ENCODE results near the gene EME2. TPM values are rescaled to one million over a fixed set of nuclear protein-coding genes. Genes with fewer than 3 reads are reported as not detected.
"Not testable (repeated sequence)": the region's sequence is repeated elsewhere in the genome, so short reads cannot be mapped to it uniquely, and the experiment has no call there.

Gene EME2
- total and polyA plus RNA-seq, 2 experiments from 2014 or later: 4.1 to 15.0 TPM

DNA sequence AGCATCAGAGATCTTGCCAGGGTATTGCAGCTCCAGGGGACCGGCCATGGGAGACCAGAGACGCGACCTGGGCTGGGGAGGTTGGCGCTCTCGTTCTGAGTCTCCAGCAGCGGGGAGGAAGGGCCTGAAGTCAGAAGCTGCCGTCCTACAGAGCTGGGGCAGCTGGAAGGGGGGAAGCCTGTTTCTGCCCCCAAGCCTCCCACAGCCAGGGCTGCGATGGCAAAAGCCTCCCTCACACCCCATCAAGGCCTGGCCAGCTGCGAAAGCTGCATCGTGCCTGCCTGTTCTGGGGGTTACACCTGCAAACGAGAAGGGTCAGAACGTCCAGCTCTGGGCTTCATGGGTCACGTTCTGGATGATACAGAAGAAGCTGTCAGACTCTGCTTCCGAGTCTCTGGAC lies 40.5 kb upstream of the EME2 start (continued):
- TF ChIP-seq REST (IDR thresholded peaks at IDR 0.05; ENCODE audit: unreplicated experiment) (no peak), EZH2phosphoT487 (IDR thresholded peaks at IDR 0.05; ENCODE audit: unreplicated experiment) (no peak), ZNF331 (CRISPR knock-in tag; IDR thresholded peaks at IDR 0.05; ENCODE audit: low read depth) (no peak), EZH2 (IDR thresholded peaks at IDR 0.05; ENCODE audit: low read depth, unreplicated experiment) (no peak), POLR2AphosphoS5 (IDR thresholded peaks at IDR 0.05; ENCODE audit: low read depth) (no peak), CREB1 (CRISPR knock-in tag; IDR thresholded peaks at IDR 0.05; ENCODE audit: low read depth) (no peak)
- TF ChIP-seq, protein P1, sequence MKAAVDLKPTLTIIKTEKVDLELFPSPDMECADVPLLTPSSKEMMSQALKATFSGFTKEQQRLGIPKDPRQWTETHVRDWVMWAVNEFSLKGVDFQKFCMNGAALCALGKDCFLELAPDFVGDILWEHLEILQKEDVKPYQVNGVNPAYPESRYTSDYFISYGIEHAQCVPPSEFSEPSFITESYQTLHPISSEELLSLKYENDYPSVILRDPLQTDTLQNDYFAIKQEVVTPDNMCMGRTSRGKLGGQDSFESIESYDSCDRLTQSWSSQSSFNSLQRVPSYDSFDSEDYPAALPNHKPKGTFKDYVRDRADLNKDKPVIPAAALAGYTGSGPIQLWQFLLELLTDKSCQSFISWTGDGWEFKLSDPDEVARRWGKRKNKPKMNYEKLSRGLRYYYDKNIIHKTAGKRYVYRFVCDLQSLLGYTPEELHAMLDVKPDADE (IDR thresholded peaks at IDR 0.05): no peak

DNA sequence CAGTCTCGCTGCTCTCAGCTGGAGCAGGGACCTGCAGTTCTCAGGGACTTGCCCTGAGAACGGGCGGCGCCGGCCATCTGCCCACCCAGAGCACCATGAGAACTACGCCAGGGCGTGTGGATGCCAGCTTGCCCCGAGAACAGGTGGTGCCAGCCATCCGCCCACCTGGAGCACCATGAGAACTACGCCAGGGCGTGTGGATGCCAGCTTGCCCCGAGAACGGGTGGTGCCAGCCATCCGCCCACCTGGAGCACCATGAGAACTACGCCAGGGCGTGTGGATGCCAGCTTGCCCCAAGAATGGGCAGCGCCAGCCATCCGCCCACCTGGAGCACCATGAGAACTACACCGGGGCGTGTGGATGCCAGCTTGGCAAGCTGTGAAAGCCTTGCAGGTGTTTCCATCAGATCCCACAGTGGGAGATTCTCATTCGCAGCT lies 40.0 kb upstream of the EME2 start:
- H3K36me3 Mint-ChIP-seq (ENCODE audit: low read depth): peaks cover 26% of the 10 kb centered on the region
- not testable (repeated sequence) for H3K9me2 ChIP-seq (ENCODE audit: insufficient read depth); H3K27ac ChIP-seq (ENCODE audit: low read depth); H3K27me3 ChIP-seq (ENCODE audit: insufficient read depth); ATAC-seq; DNase-seq (ENCODE audit: low spot score); H3K9me3 Mint-ChIP-seq; H3K36me3 ChIP-seq (ENCODE audit: insufficient read depth); H3K4me3 Mint-ChIP-seq; H3K4me3 ChIP-seq; H3K27me3 Mint-ChIP-seq (ENCODE audit: insufficient read depth, low read depth, poor library complexity); H3K79me2 ChIP-seq (replicated peaks; ENCODE audit: insufficient read depth); H3K4me1 Mint-ChIP-seq; H3K4me2 ChIP-seq; H4K20me1 ChIP-seq (replicated peaks; ENCODE audit: insufficient read depth); H3K27ac Mint-ChIP-seq; H2AFZ ChIP-seq; H3K4me1 ChIP-seq (ENCODE audit: insufficient read depth)
- peaks cover 22% of the 10 kb centered on the region for H3F3A ChIP-seq (replicated peaks; ENCODE audit: low read depth)

GRCh38 chr16:1734123-1734522 lies 38.5 kb upstream of the EME2 start:
- DNase-seq (ENCODE audit: low spot score) (no peak), ATAC-seq (no peak)
- Mint-ChIP-seq H3K4me1 (no peaks in the 10 kb centered on the region), H3K4me3 (no peak overlapping the region), H3K9me3 (peaks cover 3% of the 10 kb centered on the region; the same call in 1 of the 3 replicates), H3K27ac (no peak overlapping the region), H3K27me3 (ENCODE audit: insufficient read depth, low read depth, poor library complexity) (peaks cover 8% of the 10 kb centered on the region), H3K36me3 (ENCODE audit: low read depth) (peaks cover 19% of the 10 kb centered on the region)
- Histone ChIP-seq H4K20me1 (replicated peaks; ENCODE audit: insufficient read depth) (no peaks in the 10 kb centered on the region), H3K36me3 (ENCODE audit: insufficient read depth) (no peaks in the 10 kb centered on the region), H3K4me2 (no peak overlapping the region), H3K27me3 (ENCODE audit: insufficient read depth) (no peaks in the 10 kb centered on the region), H3K27ac (ENCODE audit: low read depth) (no peak overlapping the region), H3K9me2 (ENCODE audit: insufficient read depth) (no peaks in the 10 kb centered on the region), H3K79me2 (replicated peaks; ENCODE audit: insufficient read depth) (no peaks in the 10 kb centered on the region), H3K4me3 (no peak overlapping the region), H2AFZ (no peak overlapping the region), H3F3A (replicated peaks; ENCODE audit: low read depth) (peaks cover 35% of the 10 kb centered on the region), H3K4me1 (ENCODE audit: insufficient read depth) (no peaks in the 10 kb centered on the region)
- TF ChIP-seq EZH2phosphoT487 (IDR thresholded peaks at IDR 0.05; ENCODE audit: unreplicated experiment): no peak
- no peak for TF ChIP-seq POLR2AphosphoS5 (IDR thresholded peaks at IDR 0.05; ENCODE audit: low read depth)
- TF ChIP-seq, protein P2, sequence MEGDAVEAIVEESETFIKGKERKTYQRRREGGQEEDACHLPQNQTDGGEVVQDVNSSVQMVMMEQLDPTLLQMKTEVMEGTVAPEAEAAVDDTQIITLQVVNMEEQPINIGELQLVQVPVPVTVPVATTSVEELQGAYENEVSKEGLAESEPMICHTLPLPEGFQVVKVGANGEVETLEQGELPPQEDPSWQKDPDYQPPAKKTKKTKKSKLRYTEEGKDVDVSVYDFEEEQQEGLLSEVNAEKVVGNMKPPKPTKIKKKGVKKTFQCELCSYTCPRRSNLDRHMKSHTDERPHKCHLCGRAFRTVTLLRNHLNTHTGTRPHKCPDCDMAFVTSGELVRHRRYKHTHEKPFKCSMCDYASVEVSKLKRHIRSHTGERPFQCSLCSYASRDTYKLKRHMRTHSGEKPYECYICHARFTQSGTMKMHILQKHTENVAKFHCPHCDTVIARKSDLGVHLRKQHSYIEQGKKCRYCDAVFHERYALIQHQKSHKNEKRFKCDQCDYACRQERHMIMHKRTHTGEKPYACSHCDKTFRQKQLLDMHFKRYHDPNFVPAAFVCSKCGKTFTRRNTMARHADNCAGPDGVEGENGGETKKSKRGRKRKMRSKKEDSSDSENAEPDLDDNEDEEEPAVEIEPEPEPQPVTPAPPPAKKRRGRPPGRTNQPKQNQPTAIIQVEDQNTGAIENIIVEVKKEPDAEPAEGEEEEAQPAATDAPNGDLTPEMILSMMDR (conservative IDR thresholded peaks at IDR 0.05; ENCODE audit: low read depth in 2 of 2): no peak
- TF ChIP-seq ZNF114 (CRISPR knock-in tag; IDR thresholded peaks at IDR 0.05): no peak
- TF ChIP-seq STAT1 (IDR thresholded peaks at IDR 0.05; ENCODE audit: unreplicated experiment): no peak

Data from GM23338 (cell line).